ENCODE measurements around the gene PDE3A.
"Not testable (repeated sequence)": the region's sequence is repeated elsewhere in the genome, so short reads cannot be mapped to it uniquely, and the experiment has no call there.

PDE3A gene

DNA sequence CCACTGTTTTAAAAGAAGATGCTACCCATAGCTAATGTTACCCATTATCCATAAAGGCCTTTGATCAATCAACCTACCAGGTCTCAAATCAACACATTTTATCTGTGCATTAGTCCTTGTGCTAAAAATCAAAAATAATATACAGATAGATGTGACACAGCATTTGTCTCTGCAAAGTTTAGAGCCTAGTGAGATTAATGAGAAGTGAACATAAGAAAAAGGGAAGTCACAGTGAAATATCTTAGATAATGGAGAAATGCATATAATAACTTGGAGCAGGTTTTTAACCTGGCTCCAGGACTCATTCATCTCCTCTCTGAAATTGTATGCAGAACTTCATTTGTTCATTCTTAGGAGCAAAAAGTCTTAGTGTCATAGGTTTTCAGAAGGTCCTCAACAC is 7.2 kb downstream of the PDE3A start:
- TF ChIP-seq, protein P1, sequence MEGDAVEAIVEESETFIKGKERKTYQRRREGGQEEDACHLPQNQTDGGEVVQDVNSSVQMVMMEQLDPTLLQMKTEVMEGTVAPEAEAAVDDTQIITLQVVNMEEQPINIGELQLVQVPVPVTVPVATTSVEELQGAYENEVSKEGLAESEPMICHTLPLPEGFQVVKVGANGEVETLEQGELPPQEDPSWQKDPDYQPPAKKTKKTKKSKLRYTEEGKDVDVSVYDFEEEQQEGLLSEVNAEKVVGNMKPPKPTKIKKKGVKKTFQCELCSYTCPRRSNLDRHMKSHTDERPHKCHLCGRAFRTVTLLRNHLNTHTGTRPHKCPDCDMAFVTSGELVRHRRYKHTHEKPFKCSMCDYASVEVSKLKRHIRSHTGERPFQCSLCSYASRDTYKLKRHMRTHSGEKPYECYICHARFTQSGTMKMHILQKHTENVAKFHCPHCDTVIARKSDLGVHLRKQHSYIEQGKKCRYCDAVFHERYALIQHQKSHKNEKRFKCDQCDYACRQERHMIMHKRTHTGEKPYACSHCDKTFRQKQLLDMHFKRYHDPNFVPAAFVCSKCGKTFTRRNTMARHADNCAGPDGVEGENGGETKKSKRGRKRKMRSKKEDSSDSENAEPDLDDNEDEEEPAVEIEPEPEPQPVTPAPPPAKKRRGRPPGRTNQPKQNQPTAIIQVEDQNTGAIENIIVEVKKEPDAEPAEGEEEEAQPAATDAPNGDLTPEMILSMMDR (conservative IDR thresholded peaks at IDR 0.05) = no peak
- no peak for TF ChIP-seq ZFX (IDR thresholded peaks at IDR 0.05)
- no peak overlapping the region for H3K27ac ChIP-seq

DNA sequence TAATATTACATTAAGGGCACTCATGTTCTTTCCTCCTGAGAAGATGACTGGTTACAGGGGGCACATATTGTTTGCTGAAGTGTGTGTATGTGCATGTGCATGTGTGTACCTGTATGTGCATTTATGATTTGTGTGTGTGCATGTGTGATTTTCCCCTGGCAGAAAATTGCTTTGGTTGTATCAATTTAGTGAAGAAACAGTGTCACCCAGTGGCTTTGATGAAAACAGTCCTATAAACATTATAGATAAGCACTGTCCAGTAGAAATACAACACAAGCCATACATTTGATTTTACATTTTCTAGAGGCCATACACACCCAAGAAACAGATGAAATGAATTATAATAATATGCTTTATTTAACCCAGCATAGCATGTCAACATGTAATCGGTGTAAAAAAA is 8.6 kb downstream of the PDE3A start:
- no peak overlapping the region for H3K27ac ChIP-seq
- TF ChIP-seq, protein P1 (conservative IDR thresholded peaks at IDR 0.05) = peak; percentile 60
- TF ChIP-seq ZFX (IDR thresholded peaks at IDR 0.05) = no peak

DNA sequence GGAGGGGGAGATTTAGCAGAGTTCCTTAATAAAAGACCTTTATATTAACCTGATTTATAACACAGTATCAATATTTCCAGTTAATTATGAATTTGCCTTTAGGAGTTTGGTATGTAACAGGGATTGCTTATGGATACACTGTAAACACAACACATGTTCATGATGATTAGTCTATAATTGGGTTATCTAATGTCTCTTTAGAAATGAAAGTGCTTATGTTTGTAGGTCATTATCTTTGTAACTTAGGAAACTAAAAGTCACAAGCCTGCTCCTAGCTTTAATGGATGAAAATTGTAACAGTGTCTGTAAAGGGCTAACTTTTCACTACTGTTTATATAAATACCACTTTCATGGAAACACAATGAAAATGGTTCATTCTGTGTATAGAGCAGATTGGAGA is 9.4 kb downstream of the PDE3A start:
- no peak overlapping the region for H3K27ac ChIP-seq
- no peak for TF ChIP-seq ZFX (IDR thresholded peaks at IDR 0.05)
- TF ChIP-seq, protein P1 (conservative IDR thresholded peaks at IDR 0.05) = no peak

DNA sequence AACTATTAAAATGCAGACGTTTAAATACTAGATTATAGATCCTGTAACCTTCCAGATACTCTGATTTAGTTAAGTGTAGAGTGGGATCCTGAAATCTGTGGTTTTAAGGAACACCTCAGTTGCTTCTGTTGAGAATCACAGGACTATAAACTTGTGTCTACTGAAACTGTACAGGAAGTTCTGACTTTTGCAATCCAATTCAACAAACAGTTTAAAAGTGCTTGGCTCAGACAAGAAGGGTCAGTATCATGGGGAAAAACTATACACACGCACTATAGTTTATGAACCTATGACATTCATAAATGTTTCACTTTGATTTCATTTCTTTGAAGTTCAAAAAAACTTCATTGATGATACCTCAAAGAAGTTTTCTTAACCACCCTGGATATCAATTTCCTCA is 13.8 kb downstream of the PDE3A start:
- TF ChIP-seq, protein P1 (conservative IDR thresholded peaks at IDR 0.05) = no peak
- no peak for TF ChIP-seq ZFX (IDR thresholded peaks at IDR 0.05)
- no peak overlapping the region for H3K27ac ChIP-seq

DNA sequence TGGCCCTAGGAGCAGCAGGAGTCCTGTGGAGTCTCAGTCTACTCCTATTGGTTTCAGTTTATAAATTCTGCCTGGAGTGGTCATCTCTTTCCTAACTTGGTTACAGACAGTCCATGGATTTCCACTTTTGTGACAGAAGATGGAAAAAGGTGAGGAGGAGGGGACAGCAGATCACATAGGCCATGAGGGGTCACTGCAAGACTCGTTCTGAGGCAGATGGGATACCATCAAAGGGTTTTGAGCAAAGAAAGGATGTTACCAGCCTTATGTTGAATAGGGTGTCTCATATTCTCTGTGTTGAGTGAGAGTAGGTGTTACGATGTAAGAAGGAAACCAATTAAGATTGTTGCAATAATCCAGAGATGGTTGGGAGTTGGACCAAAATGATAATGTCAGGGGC is 15.3 kb downstream of the PDE3A start:
- H3K27ac ChIP-seq = no peak overlapping the region
- TF ChIP-seq, protein P1 (conservative IDR thresholded peaks at IDR 0.05) = no peak
- TF ChIP-seq ZFX (IDR thresholded peaks at IDR 0.05) = no peak

DNA sequence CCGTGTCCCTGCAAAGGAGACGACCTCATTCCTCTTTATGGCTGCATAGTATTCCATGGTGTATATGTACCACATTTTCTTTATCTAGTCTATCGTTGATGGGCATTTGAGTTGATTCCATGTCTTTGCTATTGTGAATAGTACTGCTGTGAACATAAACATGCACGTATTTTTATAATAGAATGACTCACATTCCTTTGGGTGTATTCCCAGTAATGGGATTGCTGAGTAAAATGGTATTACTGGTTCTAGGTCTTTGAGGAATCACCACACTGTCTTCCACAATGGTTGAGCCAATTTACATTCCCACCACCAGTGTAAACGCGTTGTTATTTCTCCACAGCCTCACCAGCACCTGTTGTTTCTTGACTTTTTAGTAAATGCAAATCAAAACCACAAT is 16.5 kb downstream of the PDE3A start:
- not testable (repeated sequence) for H3K27ac ChIP-seq

DNA sequence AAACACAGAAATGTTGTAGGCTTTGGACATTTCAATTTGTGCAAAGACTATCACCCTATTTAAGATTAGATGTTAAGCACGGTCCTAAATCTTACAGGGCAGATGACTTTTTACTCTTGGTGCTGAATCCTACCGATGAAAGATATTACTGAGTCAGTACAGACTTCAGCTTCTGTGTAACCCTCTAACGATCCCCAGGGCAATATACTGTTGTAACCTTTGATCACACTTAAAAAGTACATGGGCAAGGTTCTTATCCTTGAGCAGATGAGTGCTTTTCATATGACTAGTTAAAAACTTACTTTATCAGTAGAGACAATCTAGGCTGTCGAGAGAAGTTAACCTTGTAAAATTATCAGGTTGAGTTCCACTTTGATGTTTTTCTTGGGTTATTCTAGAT is 22.5 kb downstream of the PDE3A start:
- TF ChIP-seq ZFX (IDR thresholded peaks at IDR 0.05) = no peak
- TF ChIP-seq, protein P1 (conservative IDR thresholded peaks at IDR 0.05) = no peak
- no peak overlapping the region for H3K27ac ChIP-seq

DNA sequence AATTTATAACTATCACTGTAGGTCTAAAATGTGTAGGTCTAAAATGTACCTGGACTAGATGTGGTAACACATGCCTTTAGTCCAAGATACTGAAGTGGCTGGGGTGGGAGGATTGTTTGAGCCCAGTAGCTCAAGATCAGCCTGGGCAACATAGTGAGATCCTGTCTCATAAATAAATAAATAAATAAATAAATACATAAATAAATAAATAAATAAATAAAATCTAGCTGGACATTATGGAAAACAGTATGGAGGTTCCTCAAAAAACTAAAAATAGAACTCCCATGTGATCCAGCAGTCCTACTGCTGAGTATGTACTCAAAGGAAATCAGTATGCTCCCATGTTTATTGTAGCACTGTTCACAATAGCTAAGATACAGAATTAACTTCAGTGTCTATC is 24.0 kb downstream of the PDE3A start:
- no peak overlapping the region for H3K27ac ChIP-seq
- TF ChIP-seq, protein P1 (conservative IDR thresholded peaks at IDR 0.05) = no peak
- TF ChIP-seq ZFX (IDR thresholded peaks at IDR 0.05) = no peak
